ENCODE measurements around the gene NDUFA12.

The NDUFA12 gene

DNA sequence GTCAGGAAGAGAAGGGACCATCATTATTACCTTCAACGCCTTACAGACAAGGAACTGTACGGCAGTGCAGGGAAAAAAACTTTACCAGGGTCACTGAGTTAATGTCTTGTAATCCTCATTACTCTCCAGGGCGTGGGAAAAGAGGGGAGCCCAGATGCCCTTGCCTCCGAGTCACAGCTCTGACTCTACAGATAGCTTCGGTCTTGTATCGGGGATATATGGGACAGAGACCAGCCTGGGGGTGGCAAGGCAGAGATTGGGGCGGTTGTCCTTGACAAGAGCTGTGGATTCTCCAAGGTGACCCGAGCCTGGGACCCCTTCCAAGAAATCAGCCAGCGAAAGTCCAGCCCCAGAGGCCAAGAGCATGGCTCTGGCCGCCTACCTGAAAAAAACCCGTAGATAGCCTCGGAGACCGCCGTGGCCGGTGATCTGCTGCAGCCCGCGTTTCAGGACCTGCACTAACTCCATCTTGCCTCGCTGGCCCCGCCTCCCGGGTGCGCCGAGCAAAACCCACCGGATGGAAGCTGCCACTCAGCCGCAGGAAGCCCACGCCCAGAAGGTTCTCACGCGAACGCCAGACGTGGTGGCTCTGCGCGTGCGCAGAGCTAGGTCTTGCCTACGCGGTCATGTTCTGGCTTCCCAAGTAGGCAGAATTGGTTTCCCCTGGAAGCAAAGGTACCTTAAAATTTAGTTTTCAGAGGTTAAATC, at the start of gene NDUFA12:
Gene NDUFA12 (minus strand): TSS at position 485 of the 708 bp plus-strand sequence. CDS start 17 bp downstream, at position 468.
- TF ChIP-seq MYC (IDR thresholded peaks at IDR 0.05; ENCODE audit: low read depth, low read length) (peak; percentile 92), POLR2A (IDR thresholded peaks at IDR 0.05; ENCODE audit: extremely low read depth, insufficient read length) (peak; percentile 96)
- TF ChIP-seq, protein P1, sequence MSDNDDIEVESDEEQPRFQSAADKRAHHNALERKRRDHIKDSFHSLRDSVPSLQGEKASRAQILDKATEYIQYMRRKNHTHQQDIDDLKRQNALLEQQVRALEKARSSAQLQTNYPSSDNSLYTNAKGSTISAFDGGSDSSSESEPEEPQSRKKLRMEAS (IDR thresholded peaks at IDR 0.05; ENCODE audit: low read depth, low read length), result peak; percentile 82
- TF ChIP-seq, protein P2, sequence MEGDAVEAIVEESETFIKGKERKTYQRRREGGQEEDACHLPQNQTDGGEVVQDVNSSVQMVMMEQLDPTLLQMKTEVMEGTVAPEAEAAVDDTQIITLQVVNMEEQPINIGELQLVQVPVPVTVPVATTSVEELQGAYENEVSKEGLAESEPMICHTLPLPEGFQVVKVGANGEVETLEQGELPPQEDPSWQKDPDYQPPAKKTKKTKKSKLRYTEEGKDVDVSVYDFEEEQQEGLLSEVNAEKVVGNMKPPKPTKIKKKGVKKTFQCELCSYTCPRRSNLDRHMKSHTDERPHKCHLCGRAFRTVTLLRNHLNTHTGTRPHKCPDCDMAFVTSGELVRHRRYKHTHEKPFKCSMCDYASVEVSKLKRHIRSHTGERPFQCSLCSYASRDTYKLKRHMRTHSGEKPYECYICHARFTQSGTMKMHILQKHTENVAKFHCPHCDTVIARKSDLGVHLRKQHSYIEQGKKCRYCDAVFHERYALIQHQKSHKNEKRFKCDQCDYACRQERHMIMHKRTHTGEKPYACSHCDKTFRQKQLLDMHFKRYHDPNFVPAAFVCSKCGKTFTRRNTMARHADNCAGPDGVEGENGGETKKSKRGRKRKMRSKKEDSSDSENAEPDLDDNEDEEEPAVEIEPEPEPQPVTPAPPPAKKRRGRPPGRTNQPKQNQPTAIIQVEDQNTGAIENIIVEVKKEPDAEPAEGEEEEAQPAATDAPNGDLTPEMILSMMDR (IDR thresholded peaks at IDR 0.05; ENCODE audit: low read depth, low read length), result no peak
- H3K4me3 ChIP-seq (ENCODE audit: low read depth, low read length), result peak within 1 kb of the TSS; percentile 71
- DNase-seq (ENCODE audit: low read depth), result peak; percentile 98

DNA sequence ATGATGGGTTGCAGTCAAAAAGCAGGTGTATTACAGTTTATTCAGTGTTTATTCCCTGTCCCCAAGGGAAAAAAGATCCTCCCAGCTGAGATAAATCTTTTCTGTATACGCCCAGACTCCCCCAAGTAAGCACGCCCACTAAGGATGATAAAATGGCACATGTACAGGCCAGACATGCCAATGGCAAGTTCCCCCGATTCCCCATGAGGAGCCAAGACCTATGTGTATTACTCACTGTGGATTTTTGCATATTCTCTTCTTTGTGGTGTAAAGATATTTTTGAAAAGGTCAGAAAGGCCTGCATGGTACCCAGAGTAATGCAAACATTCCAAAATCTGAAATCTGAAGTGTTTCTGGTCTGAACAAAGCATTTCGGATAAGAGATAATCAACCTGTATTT, 47.7 kb upstream of the NDUFA12 start:
- no peak overlapping the region for H3K4me3 ChIP-seq (ENCODE audit: low read depth, low read length)
- no peak for DNase-seq (ENCODE audit: low read depth)
- TF ChIP-seq, protein P2 (IDR thresholded peaks at IDR 0.05; ENCODE audit: low read depth, low read length), result no peak
- TF ChIP-seq POLR2A (IDR thresholded peaks at IDR 0.05; ENCODE audit: extremely low read depth, insufficient read length) (no peak), MYC (IDR thresholded peaks at IDR 0.05; ENCODE audit: low read depth, low read length) (no peak)
- TF ChIP-seq, protein P1 (IDR thresholded peaks at IDR 0.05; ENCODE audit: low read depth, low read length), result no peak

DNA sequence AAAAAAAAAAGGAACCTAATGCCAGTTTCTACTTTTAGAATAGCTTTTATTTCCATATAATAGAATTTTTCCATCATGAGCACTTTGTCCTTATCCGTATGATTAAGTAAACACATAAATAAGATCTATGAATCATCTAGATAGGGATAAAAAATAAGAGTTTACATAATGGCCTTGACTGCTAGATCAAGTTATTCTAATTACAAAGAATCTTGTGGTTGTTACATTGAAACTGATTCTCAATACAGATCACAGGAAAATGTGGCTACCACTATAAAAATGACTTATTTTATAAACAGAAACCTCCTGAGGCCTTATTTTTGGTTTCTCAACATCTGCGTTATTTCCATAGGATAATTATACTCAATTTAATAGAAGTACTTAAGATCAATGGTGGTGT, 34.4 kb upstream of the NDUFA12 start:
- no peak overlapping the region for H3K4me3 ChIP-seq (ENCODE audit: low read depth, low read length)
- no peak for DNase-seq (ENCODE audit: low read depth)
- TF ChIP-seq, protein P1 (IDR thresholded peaks at IDR 0.05; ENCODE audit: low read depth, low read length), result no peak
- TF ChIP-seq, protein P2 (IDR thresholded peaks at IDR 0.05; ENCODE audit: low read depth, low read length), result no peak
- TF ChIP-seq POLR2A (IDR thresholded peaks at IDR 0.05; ENCODE audit: extremely low read depth, insufficient read length) (no peak), MYC (IDR thresholded peaks at IDR 0.05; ENCODE audit: low read depth, low read length) (no peak)

DNA sequence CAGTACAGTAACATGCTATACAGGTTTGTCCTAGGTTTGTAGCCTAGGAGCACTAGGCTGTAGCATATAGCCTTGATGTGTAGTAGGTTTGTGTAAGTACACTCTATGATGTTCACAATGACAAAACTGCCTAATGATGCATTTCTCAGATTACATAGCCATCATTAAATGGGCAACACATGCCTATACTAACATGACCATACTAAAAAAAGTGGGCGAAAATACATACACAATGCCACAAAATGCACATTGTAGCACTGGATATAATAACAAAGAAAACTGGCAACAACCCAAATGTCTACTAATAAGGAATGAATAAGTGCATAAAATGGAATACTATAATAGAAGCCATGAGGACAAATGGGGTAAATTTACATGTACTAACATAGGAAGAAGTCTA, 31.3 kb upstream of the NDUFA12 start:
- no peak overlapping the region for H3K4me3 ChIP-seq (ENCODE audit: low read depth, low read length)
- TF ChIP-seq, protein P1 (IDR thresholded peaks at IDR 0.05; ENCODE audit: low read depth, low read length), result no peak
- TF ChIP-seq POLR2A (IDR thresholded peaks at IDR 0.05; ENCODE audit: extremely low read depth, insufficient read length) (no peak), MYC (IDR thresholded peaks at IDR 0.05; ENCODE audit: low read depth, low read length) (no peak)
- TF ChIP-seq, protein P2 (IDR thresholded peaks at IDR 0.05; ENCODE audit: low read depth, low read length), result no peak
- DNase-seq (ENCODE audit: low read depth), result no peak

DNA sequence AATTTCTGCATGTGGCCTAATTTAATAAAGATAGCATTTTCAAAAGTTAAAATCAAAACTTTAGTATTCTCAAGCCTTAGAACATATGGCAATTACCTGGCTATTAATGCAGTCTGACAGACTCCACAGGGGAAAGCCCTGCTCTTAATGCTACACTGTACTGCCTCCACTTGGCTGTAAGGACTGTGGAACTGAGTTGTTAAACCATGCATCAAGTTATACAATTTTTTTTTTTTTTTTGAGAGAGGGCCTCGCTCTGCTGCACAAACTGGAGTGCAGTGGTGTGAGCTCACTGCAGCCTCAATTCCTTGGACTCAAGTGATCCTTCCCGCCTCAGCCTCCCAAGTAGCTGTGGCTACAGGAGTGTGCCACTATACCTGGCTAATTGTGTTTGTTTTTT, 19.0 kb upstream of the NDUFA12 start:
- no peak for TF ChIP-seq MYC (IDR thresholded peaks at IDR 0.05; ENCODE audit: low read depth, low read length)
- TF ChIP-seq, protein P2 (IDR thresholded peaks at IDR 0.05; ENCODE audit: low read depth, low read length), result no peak
- TF ChIP-seq, protein P1 (IDR thresholded peaks at IDR 0.05; ENCODE audit: low read depth, low read length), result no peak
- TF ChIP-seq POLR2A (IDR thresholded peaks at IDR 0.05; ENCODE audit: extremely low read depth, insufficient read length), result no peak
- H3K4me3 ChIP-seq (ENCODE audit: low read depth, low read length), result no peak overlapping the region
- no peak for DNase-seq (ENCODE audit: low read depth)
